Measurements from ENCODE around the gene ARID5B. TPM values are rescaled to one million over a fixed set of nuclear protein-coding genes. Genes with fewer than 3 reads are reported as not detected.

ARID5B gene
- polyA plus RNA-seq, 1 donor from 2014 or later = 2.1 TPM

DNA sequence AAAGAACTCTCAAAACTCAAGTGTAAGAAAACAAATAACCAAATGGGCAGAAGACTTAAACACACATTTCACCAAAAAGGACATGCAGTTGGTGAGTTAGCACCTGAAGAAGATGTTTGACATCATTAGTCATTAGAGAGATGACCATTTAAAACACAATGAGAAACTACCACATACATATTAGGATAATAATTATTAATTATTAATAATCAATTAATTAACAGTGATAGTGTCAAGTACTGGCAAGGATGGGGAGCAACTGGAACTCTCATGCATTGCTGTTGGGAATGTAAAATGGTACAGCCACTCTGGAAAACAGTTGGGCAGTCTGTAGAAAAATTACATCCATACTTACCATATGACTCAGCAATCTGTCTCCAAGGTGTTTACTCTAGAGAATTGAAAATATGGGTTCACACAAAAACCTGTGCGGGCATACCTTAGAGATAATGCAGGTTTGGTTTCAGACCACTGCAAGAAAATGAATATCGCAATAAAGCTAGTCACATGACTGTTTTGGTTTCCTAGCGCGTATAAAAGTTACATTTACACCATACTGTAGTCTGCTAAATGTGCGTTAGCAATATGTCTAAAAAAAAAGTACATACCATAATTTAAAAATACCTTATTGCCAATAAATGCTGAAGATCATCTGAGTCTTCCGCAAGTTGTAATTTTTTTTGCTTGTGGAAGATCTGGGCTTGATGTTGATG is 30.3 kb downstream of the ARID5B start:
- Histone ChIP-seq H3K27me3 (ENCODE audit: insufficient read depth, low read depth, low read length) (no peaks in the 10 kb centered on the region), H3K4me3 (ENCODE audit: low read length) (no peak overlapping the region), H4K20me1 (ENCODE audit: insufficient read depth) (no peaks in the 10 kb centered on the region)

GRCh38 chr10:61933859-61934555 is 32.5 kb downstream of the ARID5B start:
- no peaks in the 10 kb centered on the region for H3K9me3 ChIP-seq (ENCODE audit: low read length)
- no peaks in the 10 kb centered on the region for H4K20me1 ChIP-seq (ENCODE audit: insufficient read depth)
- H3F3A ChIP-seq (ENCODE audit: insufficient read depth, low read length, poor library complexity, severe bottlenecking) = no peaks in the 10 kb centered on the region
- H3K4me2 ChIP-seq (ENCODE audit: low read length) = no peak overlapping the region
- H3K4me3 ChIP-seq (ENCODE audit: low read length) = no peak overlapping the region
- no peaks in the 10 kb centered on the region for H3K27me3 ChIP-seq (ENCODE audit: insufficient read depth, low read depth, low read length)
- no peak overlapping the region for H2AFZ ChIP-seq (ENCODE audit: low read depth, low read length)
- no peaks in the 10 kb centered on the region for H3K79me2 ChIP-seq (replicated peaks; ENCODE audit: insufficient read depth, low read length)
- H3K27ac ChIP-seq (ENCODE audit: low read length) = no peak overlapping the region
- no peaks in the 10 kb centered on the region for H3K9me2 ChIP-seq (ENCODE audit: insufficient read depth, low read length)
- no peaks in the 10 kb centered on the region for H3K36me3 ChIP-seq (ENCODE audit: insufficient read depth, low read length)
- H3K9ac ChIP-seq (ENCODE audit: low read length) = no peak overlapping the region
- no peak for TF ChIP-seq POLR2AphosphoS5 (IDR thresholded peaks at IDR 0.05)
- TF ChIP-seq MXI1 (conservative IDR thresholded peaks at IDR 0.05; ENCODE audit: poor library complexity, severe bottlenecking) = no peak
- no peak for TF ChIP-seq EP300 (conservative IDR thresholded peaks at IDR 0.05; ENCODE audit: poor library complexity, severe bottlenecking)
- TF ChIP-seq, protein P1, sequence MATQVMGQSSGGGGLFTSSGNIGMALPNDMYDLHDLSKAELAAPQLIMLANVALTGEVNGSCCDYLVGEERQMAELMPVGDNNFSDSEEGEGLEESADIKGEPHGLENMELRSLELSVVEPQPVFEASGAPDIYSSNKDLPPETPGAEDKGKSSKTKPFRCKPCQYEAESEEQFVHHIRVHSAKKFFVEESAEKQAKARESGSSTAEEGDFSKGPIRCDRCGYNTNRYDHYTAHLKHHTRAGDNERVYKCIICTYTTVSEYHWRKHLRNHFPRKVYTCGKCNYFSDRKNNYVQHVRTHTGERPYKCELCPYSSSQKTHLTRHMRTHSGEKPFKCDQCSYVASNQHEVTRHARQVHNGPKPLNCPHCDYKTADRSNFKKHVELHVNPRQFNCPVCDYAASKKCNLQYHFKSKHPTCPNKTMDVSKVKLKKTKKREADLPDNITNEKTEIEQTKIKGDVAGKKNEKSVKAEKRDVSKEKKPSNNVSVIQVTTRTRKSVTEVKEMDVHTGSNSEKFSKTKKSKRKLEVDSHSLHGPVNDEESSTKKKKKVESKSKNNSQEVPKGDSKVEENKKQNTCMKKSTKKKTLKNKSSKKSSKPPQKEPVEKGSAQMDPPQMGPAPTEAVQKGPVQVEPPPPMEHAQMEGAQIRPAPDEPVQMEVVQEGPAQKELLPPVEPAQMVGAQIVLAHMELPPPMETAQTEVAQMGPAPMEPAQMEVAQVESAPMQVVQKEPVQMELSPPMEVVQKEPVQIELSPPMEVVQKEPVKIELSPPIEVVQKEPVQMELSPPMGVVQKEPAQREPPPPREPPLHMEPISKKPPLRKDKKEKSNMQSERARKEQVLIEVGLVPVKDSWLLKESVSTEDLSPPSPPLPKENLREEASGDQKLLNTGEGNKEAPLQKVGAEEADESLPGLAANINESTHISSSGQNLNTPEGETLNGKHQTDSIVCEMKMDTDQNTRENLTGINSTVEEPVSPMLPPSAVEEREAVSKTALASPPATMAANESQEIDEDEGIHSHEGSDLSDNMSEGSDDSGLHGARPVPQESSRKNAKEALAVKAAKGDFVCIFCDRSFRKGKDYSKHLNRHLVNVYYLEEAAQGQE (IDR thresholded peaks at IDR 0.05; ENCODE audit: borderline replicate concordance) = no peak
- TF ChIP-seq EZH2 (IDR thresholded peaks at IDR 0.05; ENCODE audit: borderline replicate concordance, insufficient read depth, low read length, poor library complexity, severe bottlenecking) = no peak
- no peak for TF ChIP-seq RAD21 (conservative IDR thresholded peaks at IDR 0.05)
- TF ChIP-seq TAF1 (IDR thresholded peaks at IDR 0.05; ENCODE audit: low read depth) = no peak

More for the DNA sequence above, 30.3 kb downstream of the ARID5B start:
- Histone ChIP-seq H3K9me3 (ENCODE audit: low read length) (no peaks in the 10 kb centered on the region), H3K4me2 (ENCODE audit: low read length) (no peak overlapping the region), H3K27ac (ENCODE audit: low read length) (no peak overlapping the region), H3K79me2 (replicated peaks; ENCODE audit: insufficient read depth, low read length) (no peaks in the 10 kb centered on the region), H2AFZ (ENCODE audit: low read depth, low read length) (no peak overlapping the region), H3K9ac (ENCODE audit: low read length) (no peak overlapping the region), H3F3A (ENCODE audit: insufficient read depth, low read length, poor library complexity, severe bottlenecking) (no peaks in the 10 kb centered on the region), H3K9me2 (ENCODE audit: insufficient read depth, low read length) (no peaks in the 10 kb centered on the region), H3K36me3 (ENCODE audit: insufficient read depth, low read length) (no peaks in the 10 kb centered on the region)
- TF ChIP-seq MXI1 (conservative IDR thresholded peaks at IDR 0.05; ENCODE audit: poor library complexity, severe bottlenecking) (no peak), EP300 (conservative IDR thresholded peaks at IDR 0.05; ENCODE audit: poor library complexity, severe bottlenecking) (no peak), CTCF (IDR thresholded peaks at IDR 0.05; ENCODE audit: poor library complexity, severe bottlenecking) (no peak), RAD21 (conservative IDR thresholded peaks at IDR 0.05) (no peak), EZH2 (IDR thresholded peaks at IDR 0.05; ENCODE audit: borderline replicate concordance, insufficient read depth, low read length, poor library complexity, severe bottlenecking) (no peak), POLR2AphosphoS5 (IDR thresholded peaks at IDR 0.05) (no peak)
- TF ChIP-seq, protein P1 (IDR thresholded peaks at IDR 0.05; ENCODE audit: borderline replicate concordance) = no peak

Data from neural cell (in vitro differentiated cells).